Measurements from ENCODE around the gene SFXN3. TPM values are rescaled to one million over a fixed set of nuclear protein-coding genes. Genes with fewer than 3 reads are reported as not detected.

The SFXN3 gene
- polyA plus RNA-seq, 3 donors: 21.3 to 152 (median 24.2) TPM

GRCh38 chr10:101014966-101015581, 16.0 kb upstream of the SFXN3 start:
- intact Hi-C loops (cut with micrococcal nuclease): loop anchor here in 1 of 2 donors (5.0 kb wide), 1 partner anchor 48 kb away; the partner anchor contains the start of gene SEMA4G
- Histone ChIP-seq H3K36me3 (replicated peaks in 1 of 2; ENCODE audit: control insufficient read depth in 1 of 2, insufficient read depth in 2 of 2, low read length in 2 of 2) (no peaks in the 10 kb centered on the region), H3K4me3 (replicated peaks in 1 of 3; ENCODE audit: low read depth in 2 of 3, low read length in 3 of 3) (no peak overlapping the region), H3K27ac (ENCODE audit: low read depth in 1 of 2, low read length in 2 of 2) (no peak overlapping the region), H3K9ac (ENCODE audit: insufficient read depth, low read length, poor library complexity, severe bottlenecking) (no peak overlapping the region), H3K4me2 (replicated peaks; ENCODE audit: extremely low read depth, low read length, poor library complexity, severe bottlenecking) (no peak overlapping the region), H3K4me1 (ENCODE audit: control insufficient read depth in 1 of 2, insufficient read depth in 2 of 2, low read length in 2 of 2) (peaks cover 25 to 27% of the 10 kb centered on the region in 2 donors), H3K79me2 (ENCODE audit: insufficient read depth, low read length) (no peaks in the 10 kb centered on the region), H3K27me3 (ENCODE audit: control insufficient read depth in 2 of 2, insufficient read depth in 2 of 2, low read length in 2 of 2) (peaks cover 0 to 5% of the 10 kb centered on the region in 2 donors), H4K20me1 (ENCODE audit: insufficient read depth, low read length) (no peaks in the 10 kb centered on the region), H3K9me3 (replicated peaks in 1 of 2; ENCODE audit: control insufficient read depth in 1 of 2, insufficient read depth in 1 of 2, low read length in 2 of 2) (no peaks in the 10 kb centered on the region), H2AFZ (ENCODE audit: insufficient read depth, low read depth, low read length, poor library complexity, severe bottlenecking) (no peak overlapping the region)
- Mint-ChIP-seq H3K36me3 (no peaks in the 10 kb centered on the region), H3K27ac (no peak overlapping the region), H3K9me3 (peaks cover 0 to 3% (median 2%) of the 10 kb centered on the region in 7 donors), H3K27me3 (ENCODE audit: low read depth in 3 of 3) (peaks cover 21 to 38% (median 27%) of the 10 kb centered on the region in 3 donors), H3K4me3 (no peak overlapping the region), H3K4me1 (peaks cover 38% of the 10 kb centered on the region)
- peak in 2 of 3 donors; percentile 26 to 75 for DNase-seq
- TF ChIP-seq CTCF (IDR thresholded peaks at IDR 0.05): no peak
- 100% methylated on average over 2 of the region's 7 CpGs for WGBS (ENCODE audit: insufficient coverage)

GRCh38 chr10:101015582-101015973, 15.5 kb upstream of the SFXN3 start:
- no peak overlapping the region for H3K27ac ChIP-seq (ENCODE audit: low read depth in 1 of 2, low read length in 2 of 2)
- H3K27me3 Mint-ChIP-seq (ENCODE audit: low read depth in 3 of 3): peaks cover 21 to 38% (median 27%) of the 10 kb centered on the region in 3 donors
- no peak overlapping the region for H3K9ac ChIP-seq (ENCODE audit: insufficient read depth, low read length, poor library complexity, severe bottlenecking)
- H3K4me3 ChIP-seq (replicated peaks in 1 of 3; ENCODE audit: low read depth in 2 of 3, low read length in 3 of 3): no peak overlapping the region
- H2AFZ ChIP-seq (ENCODE audit: insufficient read depth, low read depth, low read length, poor library complexity, severe bottlenecking): no peak overlapping the region
- peaks cover 0 to 3% (median 2%) of the 10 kb centered on the region in 7 donors for H3K9me3 Mint-ChIP-seq
- H3K4me2 ChIP-seq (replicated peaks; ENCODE audit: extremely low read depth, low read length, poor library complexity, severe bottlenecking): no peak overlapping the region
- no peak for DNase-seq
- intact Hi-C loops (cut with micrococcal nuclease): no loop called here
- peaks cover 41% of the 10 kb centered on the region for H3K4me1 Mint-ChIP-seq
- no peak for TF ChIP-seq CTCF (IDR thresholded peaks at IDR 0.05)
- H3K27me3 ChIP-seq (ENCODE audit: control insufficient read depth in 2 of 2, insufficient read depth in 2 of 2, low read length in 2 of 2): peaks cover 0 to 5% of the 10 kb centered on the region in 2 donors
- peaks cover 27 to 28% of the 10 kb centered on the region in 2 donors for H3K4me1 ChIP-seq (ENCODE audit: control insufficient read depth in 1 of 2, insufficient read depth in 2 of 2, low read length in 2 of 2)
- WGBS (ENCODE audit: insufficient coverage): 95% methylated on average over 5 of the region's 8 CpGs
- H3K9me3 ChIP-seq (replicated peaks in 1 of 2; ENCODE audit: control insufficient read depth in 1 of 2, insufficient read depth in 1 of 2, low read length in 2 of 2): no peaks in the 10 kb centered on the region
- no peaks in the 10 kb centered on the region for H3K36me3 Mint-ChIP-seq
- H3K27ac Mint-ChIP-seq: peak overlapping the region in 1 of 7 donors; percentile 2
- no peaks in the 10 kb centered on the region for H3K79me2 ChIP-seq (ENCODE audit: insufficient read depth, low read length)
- H3K4me3 Mint-ChIP-seq: no peak overlapping the region
- no peaks in the 10 kb centered on the region for H4K20me1 ChIP-seq (ENCODE audit: insufficient read depth, low read length)
- H3K36me3 ChIP-seq (replicated peaks in 1 of 2; ENCODE audit: control insufficient read depth in 1 of 2, insufficient read depth in 2 of 2, low read length in 2 of 2): no peaks in the 10 kb centered on the region
